Measurements from ENCODE around the gene ABI3BP. TPM values are rescaled to one million over a fixed set of nuclear protein-coding genes. Genes with fewer than 3 reads are reported as not detected.

ABI3BP gene
- total RNA-seq, 1 experiment from 2014 or later = 0.48 TPM

DNA sequence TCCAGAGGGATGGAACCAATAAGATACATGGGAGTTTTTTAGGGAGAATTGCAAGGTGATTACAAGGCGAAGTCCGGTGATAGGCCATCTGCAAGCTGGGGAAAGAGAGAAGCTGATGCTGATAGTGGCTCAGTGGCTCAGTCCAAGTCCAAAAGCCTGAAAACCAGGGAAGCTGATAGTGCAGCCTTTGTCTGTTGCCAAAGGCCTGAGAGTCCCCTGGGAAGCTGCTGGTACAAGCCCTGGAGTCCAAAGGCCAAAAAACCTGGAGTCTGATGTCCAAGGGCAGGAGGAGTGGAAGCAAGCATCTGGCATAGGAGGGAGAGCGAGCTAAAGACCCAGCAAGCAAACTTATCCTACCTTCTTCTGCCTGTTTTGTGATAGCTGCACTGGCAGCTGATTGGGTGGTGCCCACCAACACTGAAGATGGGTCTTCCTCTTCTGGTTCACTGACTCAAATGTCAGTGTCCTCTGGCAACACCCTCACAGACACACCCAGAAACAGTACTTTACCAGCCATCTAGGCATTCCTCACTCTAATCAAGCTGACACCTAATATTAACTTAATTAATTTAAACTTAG, 267.2 kb downstream of the ABI3BP start:
- DNase-seq (ENCODE audit: low read depth) = no peak

DNA sequence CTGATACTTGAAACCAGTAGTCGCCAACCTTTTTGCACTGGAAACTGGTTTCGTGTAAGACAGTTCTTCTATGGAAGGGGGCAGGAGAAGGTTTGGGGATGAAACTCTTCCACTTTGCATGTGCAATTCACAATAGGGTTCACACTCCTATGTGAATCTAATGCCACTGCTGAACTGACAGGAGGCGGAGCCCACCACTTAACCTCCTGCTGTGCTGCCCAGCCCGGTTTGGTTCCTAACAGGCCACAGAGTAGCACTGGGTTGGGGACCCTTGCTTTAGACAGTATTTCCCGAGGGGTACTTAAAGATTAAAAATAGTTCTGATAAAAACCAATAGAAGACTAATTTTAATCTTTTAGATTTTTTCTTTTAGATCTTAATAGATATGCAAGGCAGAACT, 272.8 kb downstream of the ABI3BP start:
- DNase-seq (ENCODE audit: low read depth) = no peak

DNA sequence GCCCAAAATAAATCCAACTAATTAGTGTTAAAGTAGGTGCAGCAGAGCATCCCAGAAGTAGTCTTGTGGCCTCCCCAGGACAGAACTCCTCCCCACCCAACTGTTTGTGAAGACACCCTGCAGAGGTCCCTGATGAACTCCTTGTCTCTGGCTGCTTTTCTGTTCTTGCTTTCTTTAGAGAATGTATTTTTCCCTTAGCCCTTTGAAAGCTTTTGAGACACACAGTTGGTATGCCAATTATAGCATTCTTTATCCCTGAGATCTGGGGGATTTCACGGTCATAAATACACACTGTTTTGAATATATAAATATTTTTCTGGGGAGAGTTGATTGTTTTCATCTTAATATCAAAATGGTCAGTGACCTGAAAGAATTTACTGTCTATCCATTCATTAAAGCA, 274.1 kb downstream of the ABI3BP start:
- DNase-seq (ENCODE audit: low read depth) = no peak

DNA sequence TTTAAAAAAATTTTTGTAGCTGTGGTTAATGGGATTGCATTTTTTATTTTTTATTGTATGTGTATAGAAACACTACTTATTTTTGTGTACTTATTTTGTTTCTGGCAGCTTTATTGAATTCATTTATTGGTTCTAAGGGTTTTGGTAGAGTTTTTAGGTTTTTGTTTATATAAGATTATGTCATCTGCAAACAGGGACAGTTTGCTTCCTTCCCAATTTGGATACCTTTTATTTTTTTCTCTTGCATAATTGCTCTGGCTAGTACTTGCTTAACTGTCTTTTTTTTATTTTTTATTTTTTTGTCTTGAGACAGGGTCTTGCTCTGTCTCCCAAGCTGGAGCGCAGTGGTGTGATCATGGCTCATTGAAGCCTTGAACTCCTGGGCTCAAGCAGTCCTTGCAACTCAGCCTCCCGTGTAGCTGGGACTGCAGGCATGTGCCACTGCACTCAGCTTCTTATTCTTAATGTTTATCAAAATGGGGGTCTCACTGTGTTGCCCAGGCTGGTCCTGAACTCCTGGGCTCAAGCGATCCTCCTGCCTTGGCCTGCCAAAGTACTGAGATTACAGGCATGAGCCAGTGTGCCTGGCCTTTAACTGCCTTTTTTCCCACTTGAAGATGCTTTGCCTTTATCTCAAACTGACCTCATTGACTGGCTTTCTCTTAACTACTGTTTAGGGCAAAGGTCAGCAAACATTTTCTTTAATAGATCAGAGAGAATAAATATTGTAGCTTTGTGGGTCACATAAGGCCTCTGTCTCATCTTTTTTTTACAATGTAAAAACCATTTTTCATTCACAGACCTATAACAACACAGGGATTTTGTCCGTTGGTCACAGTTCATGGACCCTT, 275.4 kb downstream of the ABI3BP start:
- DNase-seq (ENCODE audit: low read depth) = no peak

DNA sequence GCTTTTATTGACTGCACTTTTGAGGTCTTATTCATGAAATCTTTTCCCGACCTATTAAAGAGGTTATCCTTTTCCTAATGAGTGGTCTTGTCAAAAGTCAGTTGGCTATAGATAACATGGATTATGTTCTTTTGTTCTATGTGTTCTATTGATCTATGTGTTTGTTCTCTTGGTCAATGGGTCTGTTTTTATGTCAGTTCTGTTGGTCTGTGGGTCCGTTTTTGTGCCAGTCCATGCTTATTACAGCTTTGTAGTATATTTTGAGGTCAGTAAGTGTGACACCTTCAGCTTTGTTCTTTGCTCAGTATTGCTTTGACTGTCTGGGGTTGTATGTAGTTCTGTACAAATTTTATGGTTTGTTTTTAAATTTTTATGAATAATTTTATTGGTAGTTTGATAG, 276.2 kb downstream of the ABI3BP start:
- DNase-seq (ENCODE audit: low read depth) = no peak

DNA sequence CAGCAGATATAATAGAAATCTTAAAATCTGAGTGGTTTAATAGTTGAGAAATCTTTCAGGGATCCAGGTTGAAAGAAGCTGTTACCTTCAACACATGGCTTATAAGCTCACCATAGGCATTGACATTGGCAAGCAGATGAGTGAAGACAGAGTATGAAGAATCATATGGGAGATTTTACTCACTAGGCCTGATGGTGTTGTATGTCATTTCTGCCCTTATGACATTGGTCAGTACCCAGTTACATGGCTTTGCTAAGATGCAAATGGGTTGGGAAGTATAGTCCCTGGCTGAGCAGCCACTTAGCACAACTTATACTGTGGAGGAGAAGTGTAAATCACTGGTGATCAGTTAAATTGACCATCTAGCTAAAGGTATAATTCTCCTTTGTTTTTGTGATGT, 278.0 kb downstream of the ABI3BP start:
- DNase-seq (ENCODE audit: low read depth) = no peak

DNA sequence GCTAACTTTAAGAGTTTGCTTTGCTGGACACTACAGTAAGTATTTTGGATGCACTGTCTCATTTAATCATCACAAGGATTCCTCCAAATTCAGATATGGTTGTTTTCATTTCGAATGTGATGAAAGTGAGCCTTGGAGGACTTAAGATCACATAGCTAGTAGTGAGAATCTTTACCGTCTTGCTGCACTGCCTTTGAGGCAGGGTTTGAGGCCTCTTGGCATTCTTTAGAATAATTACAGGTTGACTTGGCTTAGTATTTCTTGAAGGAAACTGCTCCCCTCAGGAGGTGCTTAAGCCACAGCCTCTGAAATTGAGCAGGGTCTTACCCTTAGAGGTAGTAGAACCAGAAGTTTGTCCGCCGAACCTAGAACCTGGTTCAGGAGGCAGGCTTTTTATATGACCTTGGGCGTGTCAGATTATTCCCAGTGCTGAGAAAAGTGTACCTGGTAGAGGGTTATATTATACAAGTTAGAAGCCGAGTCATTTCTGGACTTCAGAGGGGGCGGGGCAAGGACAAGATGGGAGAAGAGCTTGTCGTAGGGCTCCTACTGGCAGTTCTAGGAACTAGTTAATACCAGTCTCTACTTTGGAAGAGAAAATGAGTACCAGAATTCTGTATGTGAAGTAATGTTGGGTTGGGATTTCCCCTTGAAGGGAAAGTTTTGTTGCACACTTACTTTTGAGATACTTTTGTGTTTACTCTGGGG, 282.8 kb downstream of the ABI3BP start:
- peak; percentile 75 for DNase-seq (ENCODE audit: low read depth)

DNA sequence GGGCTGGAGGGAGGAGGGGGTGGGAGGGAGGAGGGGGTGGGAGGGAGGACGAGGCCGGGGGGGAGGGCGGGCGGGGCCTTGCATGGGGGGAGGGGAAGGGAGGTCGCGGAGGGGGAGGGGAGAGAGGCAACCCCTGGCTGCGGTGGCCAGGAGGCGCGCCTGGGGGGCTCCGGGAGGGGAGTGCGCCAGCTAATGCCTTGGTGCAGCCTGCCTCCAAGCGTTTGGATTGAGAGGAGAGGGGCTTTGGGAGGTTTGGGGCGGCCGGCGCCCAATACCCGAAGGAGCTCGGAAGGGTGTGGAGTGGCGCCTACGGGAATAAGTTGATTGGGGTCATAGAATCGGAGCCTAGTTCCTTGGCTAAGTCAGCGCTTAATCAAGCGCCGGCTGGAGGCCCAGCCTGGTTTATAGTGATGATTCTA, 283.4 kb downstream of the ABI3BP start:
- DNase-seq (ENCODE audit: low read depth) = peak; percentile 32

DNA sequence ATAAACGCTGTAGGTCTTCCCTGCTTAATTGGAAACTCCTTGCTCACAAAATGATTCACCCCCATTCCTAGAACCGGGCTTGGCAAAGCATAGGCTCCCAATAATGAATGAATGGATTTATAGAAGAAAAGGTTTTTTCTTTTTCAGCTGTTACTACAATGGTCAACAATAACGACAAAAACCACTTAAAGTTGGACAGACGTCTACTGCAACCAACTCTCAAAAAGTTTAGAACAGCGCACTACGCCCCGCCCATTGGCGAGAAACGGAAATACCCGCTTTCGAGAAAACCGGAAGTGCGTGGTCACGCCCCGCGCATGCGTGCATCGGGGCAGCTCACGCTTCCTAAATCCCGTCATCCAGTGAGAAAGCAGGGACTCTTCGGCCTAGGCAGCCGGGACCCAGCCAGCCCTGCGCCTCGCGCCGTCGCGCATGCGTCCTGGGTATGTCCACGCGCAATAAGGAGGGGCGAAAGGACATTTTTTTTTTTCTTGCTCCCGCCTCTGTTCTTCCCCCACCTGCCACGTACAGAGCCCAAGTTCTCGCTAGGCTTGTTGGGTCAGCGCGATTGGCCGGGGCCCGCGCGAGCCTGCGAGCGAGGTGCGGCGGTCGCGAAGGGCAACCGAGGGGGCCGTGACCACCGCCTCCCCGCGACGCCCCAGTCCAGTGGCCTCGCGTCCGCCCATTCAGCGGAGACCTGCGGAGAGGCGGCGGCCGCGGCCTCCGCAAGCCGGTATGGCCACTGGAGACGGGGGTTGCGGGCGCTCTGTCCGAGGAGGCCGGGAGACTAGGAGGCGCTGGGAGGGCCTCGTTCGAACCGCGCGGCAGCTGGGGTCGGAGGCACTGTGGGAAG, 284.0 kb downstream of the ABI3BP start, which contains the start of gene TFG:
Gene TFG, plus strand, starts transcription at position 506 of the 853 bp plus-strand sequence. CDS start 4,192 bp downstream, outside the sequence.
- peak; percentile 98 for DNase-seq (ENCODE audit: low read depth)

DNA sequence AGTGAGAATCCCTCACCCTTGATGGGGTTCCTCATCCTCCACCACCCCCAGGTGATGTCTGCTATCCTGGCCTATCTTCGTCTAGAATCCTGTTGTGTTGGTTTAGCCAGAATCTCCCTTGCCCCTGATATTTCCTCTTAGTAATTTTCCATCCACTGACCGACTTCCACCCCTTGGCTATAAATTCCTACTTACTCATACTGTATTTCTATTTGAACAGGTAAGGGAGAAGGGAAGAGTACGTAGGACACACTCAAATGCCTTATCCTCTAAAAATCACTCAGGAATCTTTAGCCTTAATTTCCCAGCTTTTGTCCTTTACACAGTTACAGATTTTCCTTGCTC, 284.6 kb downstream of the ABI3BP start:
- no peak for DNase-seq (ENCODE audit: low read depth)

DNA sequence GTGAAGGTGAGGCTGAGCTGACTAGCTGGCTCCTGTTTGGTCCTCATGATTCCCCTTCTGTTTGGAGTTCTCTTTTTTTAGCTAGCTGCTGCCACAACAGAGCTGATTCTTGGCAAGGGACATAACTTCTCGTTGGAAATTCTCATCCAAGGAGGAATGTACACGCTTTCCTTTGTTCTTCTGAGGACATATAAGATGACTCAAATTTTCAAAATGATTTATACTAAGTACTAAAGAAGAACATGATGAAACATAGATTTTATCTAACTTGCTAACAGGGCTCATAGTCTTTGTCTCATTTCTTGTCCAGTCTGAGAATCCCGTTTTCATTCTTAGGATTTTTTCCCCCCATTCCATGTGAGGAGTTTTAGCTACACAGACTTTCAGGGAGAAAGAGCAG, 286.9 kb downstream of the ABI3BP start:
- peak; percentile 7 for DNase-seq (ENCODE audit: low read depth)

DNA sequence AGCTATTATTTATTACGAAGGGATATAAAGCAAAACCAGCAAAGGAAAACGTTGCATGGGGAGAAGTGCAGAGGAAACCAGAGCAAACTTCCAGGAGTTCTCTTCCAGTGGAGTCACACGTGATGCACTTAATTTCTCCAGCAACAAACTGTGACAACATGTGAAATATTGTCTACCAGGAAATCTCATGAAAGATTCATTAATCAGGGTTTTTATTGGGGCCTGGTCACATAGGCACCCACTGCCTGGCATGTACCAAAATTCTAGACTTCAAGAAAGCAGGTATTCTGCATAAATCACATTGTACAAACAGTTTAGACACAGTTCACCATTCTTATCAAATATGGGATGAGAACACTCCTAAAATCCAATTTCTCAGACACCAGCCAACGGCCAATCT, 289.4 kb downstream of the ABI3BP start:
- no peak for DNase-seq (ENCODE audit: low read depth)

DNA sequence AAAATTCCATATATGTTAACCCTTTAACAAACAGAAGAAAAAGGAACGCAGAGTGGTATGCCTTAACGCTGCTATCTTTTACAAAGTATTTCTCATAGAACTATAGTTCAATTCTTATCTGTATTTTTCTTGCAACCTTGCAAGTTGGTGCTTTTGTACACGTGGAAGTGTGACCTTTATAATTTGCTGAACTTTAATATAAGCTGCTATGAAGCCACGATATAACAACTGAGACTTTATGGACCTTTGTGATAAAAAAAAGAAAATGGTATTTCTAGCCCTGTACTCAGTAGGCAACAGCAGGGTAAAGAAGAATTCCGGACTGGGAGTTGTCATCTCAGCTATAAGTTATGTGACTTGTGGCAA, 290.3 kb downstream of the ABI3BP start:
- DNase-seq (ENCODE audit: low read depth) = no peak

DNA sequence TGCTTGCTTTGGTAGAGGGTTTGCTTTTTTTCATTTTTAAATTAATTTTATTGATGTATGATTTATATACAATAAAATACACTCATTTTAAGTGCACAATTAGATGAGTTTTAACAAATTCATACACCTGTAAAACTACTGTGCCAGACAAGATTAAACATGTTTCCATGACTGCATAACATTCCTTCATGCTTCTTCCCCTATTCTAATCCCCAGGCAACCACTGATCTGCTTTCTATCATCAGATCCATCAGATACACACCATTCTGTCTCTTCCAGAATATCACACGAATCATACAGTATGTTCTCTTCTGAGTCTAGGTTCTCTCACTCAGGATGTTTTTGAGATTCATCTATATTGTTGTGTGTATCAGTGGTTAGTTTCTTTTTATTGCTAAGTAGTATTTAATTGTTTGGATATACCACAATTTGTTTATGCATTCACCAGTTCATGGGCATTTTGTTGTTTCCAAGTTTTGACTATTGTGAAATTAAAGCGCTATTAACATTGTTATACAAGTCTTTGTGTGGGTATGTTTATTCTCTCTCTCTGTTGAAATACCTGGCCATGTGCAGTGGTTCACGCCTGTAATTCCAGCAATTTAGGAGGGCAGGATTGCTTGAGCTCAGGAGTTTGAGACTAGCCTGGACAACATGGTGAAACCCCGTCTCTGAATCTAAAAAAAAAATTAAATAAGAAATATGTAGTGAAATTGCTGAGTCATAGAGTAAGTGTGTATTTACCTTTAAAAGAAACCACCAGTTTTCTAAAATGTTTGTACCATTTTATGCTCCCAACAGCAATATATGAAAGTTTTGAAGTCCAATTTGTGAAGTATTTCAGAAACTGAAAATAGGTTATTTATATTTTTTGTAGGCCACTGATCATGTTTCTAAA, 290.9 kb downstream of the ABI3BP start:
- no peak for DNase-seq (ENCODE audit: low read depth)

DNA sequence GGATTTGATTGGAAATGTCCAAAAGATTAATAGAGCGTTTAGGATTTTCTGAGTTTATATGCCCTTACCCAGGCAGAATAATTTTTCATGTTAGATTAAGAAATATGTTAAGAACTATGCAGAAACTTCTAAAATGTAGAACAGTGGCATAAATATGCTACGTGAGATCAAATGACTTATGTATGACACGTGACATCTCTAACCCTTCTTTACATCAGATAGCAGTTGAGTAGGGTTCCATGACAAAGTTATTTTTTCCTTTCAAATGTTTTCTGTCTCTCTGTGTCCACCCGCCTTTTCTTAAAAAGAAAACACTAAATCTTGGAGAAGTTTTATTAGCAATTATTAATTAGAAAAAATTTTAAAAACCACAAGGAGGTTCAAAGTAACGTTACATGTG, 292.5 kb downstream of the ABI3BP start:
- no peak for DNase-seq (ENCODE audit: low read depth)

Measured in RPMI7951 (cell line).